Peyer's patch (tissue), 4 donors: ENCODE data around the gene MPPED2.

ENCODE experiments used
- POLR2A ChIP-seq, 2 donors: fragments of 450-650 bp; IDR thresholded peaks; one replicate each; pipeline ENCODE4 v1.5.1; 2017; ENCODE audit warnings: antibody characterized with exemption in 2 of 2, mild to moderate bottlenecking in 2 of 2, moderate library complexity in 2 of 2
- TF ChIP-seq, protein P1 (sequence below), 6 experiments: fragments of 450-650 bp in 4 of 6; fragments of 200-600 bp in 2 of 6; sonication (generic) in 1 of 6; IDR thresholded peaks; one replicate each; pipeline ENCODE4 v1.5.1; 2017 to 2019; ENCODE audit warnings: antibody characterized with exemption in 6 of 6, mild to moderate bottlenecking in 3 of 6, moderate library complexity in 1 of 6

DNA sequence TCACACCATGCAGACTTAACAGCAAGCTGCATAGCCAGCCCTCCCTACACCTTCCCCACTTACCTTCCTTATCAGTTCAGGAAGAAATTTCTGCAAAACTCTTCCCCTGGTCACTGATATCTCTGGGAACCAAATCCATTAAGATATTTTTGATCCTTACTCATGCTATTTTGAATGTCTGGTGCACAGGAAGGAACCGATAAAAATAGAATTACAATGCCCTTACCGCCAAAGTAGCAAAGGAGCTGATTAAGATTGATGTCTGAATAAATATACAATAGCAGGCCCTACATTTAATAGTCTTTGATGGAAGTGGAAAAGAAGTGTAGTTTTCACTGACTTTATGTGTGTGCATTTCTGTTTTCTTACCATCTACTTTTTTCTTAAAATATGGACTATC is 117.3 kb downstream of the MPPED2 start:
- TF ChIP-seq, protein P1, sequence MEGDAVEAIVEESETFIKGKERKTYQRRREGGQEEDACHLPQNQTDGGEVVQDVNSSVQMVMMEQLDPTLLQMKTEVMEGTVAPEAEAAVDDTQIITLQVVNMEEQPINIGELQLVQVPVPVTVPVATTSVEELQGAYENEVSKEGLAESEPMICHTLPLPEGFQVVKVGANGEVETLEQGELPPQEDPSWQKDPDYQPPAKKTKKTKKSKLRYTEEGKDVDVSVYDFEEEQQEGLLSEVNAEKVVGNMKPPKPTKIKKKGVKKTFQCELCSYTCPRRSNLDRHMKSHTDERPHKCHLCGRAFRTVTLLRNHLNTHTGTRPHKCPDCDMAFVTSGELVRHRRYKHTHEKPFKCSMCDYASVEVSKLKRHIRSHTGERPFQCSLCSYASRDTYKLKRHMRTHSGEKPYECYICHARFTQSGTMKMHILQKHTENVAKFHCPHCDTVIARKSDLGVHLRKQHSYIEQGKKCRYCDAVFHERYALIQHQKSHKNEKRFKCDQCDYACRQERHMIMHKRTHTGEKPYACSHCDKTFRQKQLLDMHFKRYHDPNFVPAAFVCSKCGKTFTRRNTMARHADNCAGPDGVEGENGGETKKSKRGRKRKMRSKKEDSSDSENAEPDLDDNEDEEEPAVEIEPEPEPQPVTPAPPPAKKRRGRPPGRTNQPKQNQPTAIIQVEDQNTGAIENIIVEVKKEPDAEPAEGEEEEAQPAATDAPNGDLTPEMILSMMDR (IDR thresholded peaks at IDR 0.05): no peak
- TF ChIP-seq POLR2A (IDR thresholded peaks at IDR 0.05): no peak
